Neural crest cell (in vitro differentiated cells): ENCODE measurements around the gene ZNF134. TPM values are rescaled to one million over a fixed set of nuclear protein-coding genes. Genes with fewer than 3 reads are reported as not detected.
A peak's percentile ranks its signal among the peaks of the same experiment; 100 is the strongest.

Source experiments
- DNase-seq: peaks from one replicate; pipeline ENCODE4 v3.0.0; 2021; ENCODE audit warnings: low read depth, mixed read lengths, low spot score
- H3K27ac Mint-ChIP-seq: one replicate; pipeline ENCODE4 v1.8.0; 2021; ENCODE audit warnings: mild to moderate bottlenecking, mixed read lengths; ENCODE audit not compliant: unreplicated experiment
- H3K27me3 Mint-ChIP-seq: 2 replicates; pipeline ENCODE4 v1.8.0; 2021; ENCODE audit warnings: low read depth, mild to moderate bottlenecking, mixed read lengths
- H3K36me3 Mint-ChIP-seq: 2 replicates; pipeline ENCODE4 v1.8.0; 2021; ENCODE audit warnings: low read depth, mild to moderate bottlenecking, mixed read lengths
- H3K4me1 Mint-ChIP-seq: 2 replicates; pipeline ENCODE4 v1.8.0; 2021; ENCODE audit warnings: mixed read lengths
- H3K4me3 Mint-ChIP-seq: one replicate; pipeline ENCODE4 v1.8.0; 2021; ENCODE audit warnings: mild to moderate bottlenecking, mixed read lengths
- H3K9me3 Mint-ChIP-seq: 2 replicates; pipeline ENCODE4 v1.8.0; 2021; ENCODE audit warnings: mixed read lengths
- CTCF ChIP-seq: fragments of 200-600 bp; sonication (generic); conservative IDR thresholded peaks from 2 replicates; pipeline ENCODE4 v1.5.0; 2021; ENCODE audit warnings: antibody characterized with exemption, mild to moderate bottlenecking
- total RNA-seq: library from RNA; stranded (reverse); gene quantifications from 2 replicates; pipeline ENCODE4 v1.2.1, GENCODE V29; 2021

The ZNF134 gene
- total RNA-seq, 1 donor from 2014 or later = 31.7 TPM

- no peak within 1 kb of the TSS for H3K27ac Mint-ChIP-seq
- H3K27me3 Mint-ChIP-seq = peaks cover 5% of the 10 kb centered on the region
- peak; percentile 77 for DNase-seq
- no peak for TF ChIP-seq CTCF
- H3K4me1 Mint-ChIP-seq = peaks cover 15% of the 10 kb centered on the region
- H3K4me3 Mint-ChIP-seq = peak within 1 kb of the TSS; percentile 92
- H3K36me3 Mint-ChIP-seq = peaks cover 46% of the 10 kb centered on the region
- H3K9me3 Mint-ChIP-seq = peaks cover 35% of the 10 kb centered on the region
These were observed 14.2 kb upstream of the ZNF134 start, which contains the start of gene ZNF530 for GRCh38 chr19:57599761-57600383. ZNF530 (plus strand) TSS chr19:57599885; CDS start chr19:57604346, 4,461 bp downstream.

- TF ChIP-seq CTCF = no peak
- H3K27ac Mint-ChIP-seq = no peak overlapping the region
- no peaks in the 10 kb centered on the region for H3K4me1 Mint-ChIP-seq
- peaks cover 66% of the 10 kb centered on the region for H3K36me3 Mint-ChIP-seq
- H3K27me3 Mint-ChIP-seq = no peaks in the 10 kb centered on the region
- no peak for DNase-seq
- no peak overlapping the region for H3K4me3 Mint-ChIP-seq
- H3K9me3 Mint-ChIP-seq = peaks cover 15% of the 10 kb centered on the region
These were observed 7.1 kb upstream of the ZNF134 start for GRCh38 chr19:57606931-57607330.

GRCh38 chr19:57611113-57611512 lies 2.9 kb upstream of the ZNF134 start:
- Mint-ChIP-seq H3K4me1 (peaks cover 22% of the 10 kb centered on the region), H3K36me3 (peaks cover 55% of the 10 kb centered on the region), H3K27ac (no peak overlapping the region), H3K9me3 (peaks cover 15% of the 10 kb centered on the region), H3K4me3 (peak overlapping the region; percentile 51), H3K27me3 (no peaks in the 10 kb centered on the region)
- no peak for TF ChIP-seq CTCF
- no peak for DNase-seq

- DNase-seq = no peak
- H3K4me1 Mint-ChIP-seq = peaks cover 22% of the 10 kb centered on the region
- no peak overlapping the region for H3K27ac Mint-ChIP-seq
- TF ChIP-seq CTCF = no peak
- H3K9me3 Mint-ChIP-seq = peaks cover 44% of the 10 kb centered on the region
- no peaks in the 10 kb centered on the region for H3K27me3 Mint-ChIP-seq
- peak overlapping the region; percentile 97 for H3K4me3 Mint-ChIP-seq
- H3K36me3 Mint-ChIP-seq = peaks cover 70% of the 10 kb centered on the region
These were observed 1.3 kb downstream of the ZNF134 start for GRCh38 chr19:57615346-57615745.

GRCh38 chr19:57620673-57621348 lies 6.8 kb downstream of the ZNF134 start:
- DNase-seq = no peak
- no peaks in the 10 kb centered on the region for H3K27me3 Mint-ChIP-seq
- peaks cover 98% of the 10 kb centered on the region for H3K36me3 Mint-ChIP-seq
- TF ChIP-seq CTCF = no peak
- peaks cover 51% of the 10 kb centered on the region for H3K9me3 Mint-ChIP-seq
- peak overlapping the region; percentile 11 for H3K4me3 Mint-ChIP-seq
- H3K4me1 Mint-ChIP-seq = peaks cover under 1% of the 10 kb centered on the region
- no peak overlapping the region for H3K27ac Mint-ChIP-seq
